ENCODE results near the gene CMIP. TPM values are rescaled to one million over a fixed set of nuclear protein-coding genes. Genes with fewer than 3 reads are reported as not detected.

The CMIP gene
- total RNA-seq, 2 experiments from 2014 or later, result 57.1 to 58.3 TPM

- ChIA-PET CTCF (interaction anchor here (1.3 to 1.9 kb wide), 2 partner anchors 9 to 64 kb away, joined by 4 to 7 read pairs; no protein-coding TSS in a partner anchor), POLR2A (interaction anchor here (1.3 kb wide), 1 partner anchor 25 kb away, joined by 3 read pairs; no protein-coding TSS in a partner anchor)
- H3K27ac Mint-ChIP-seq, result peak overlapping the region; percentile 95
- H3K4me3 Mint-ChIP-seq, result peak overlapping the region; percentile 58
- no peaks in the 10 kb centered on the region for H3K9me3 Mint-ChIP-seq
- DNase-seq, result no peak
- H3K36me3 Mint-ChIP-seq (ENCODE audit: low read depth), result no peaks in the 10 kb centered on the region
- no peaks in the 10 kb centered on the region for H3K27me3 Mint-ChIP-seq
- H3K4me1 Mint-ChIP-seq, result peaks cover 53% of the 10 kb centered on the region
These were observed 188.6 kb downstream of the CMIP start for GRCh38 chr16:81633147-81633619.

GRCh38 chr16:81633680-81634379, 189.2 kb downstream of the CMIP start:
- Mint-ChIP-seq H3K4me3 (no peak overlapping the region), H3K4me1 (peaks cover 53% of the 10 kb centered on the region), H3K27ac (peak overlapping the region; percentile 95), H3K36me3 (ENCODE audit: low read depth) (no peaks in the 10 kb centered on the region), H3K9me3 (no peaks in the 10 kb centered on the region), H3K27me3 (no peaks in the 10 kb centered on the region)
- ChIA-PET CTCF (interaction anchor here (1.3 to 1.9 kb wide), 2 partner anchors 9 to 63 kb away, joined by 4 to 7 read pairs; no protein-coding TSS in a partner anchor), POLR2A (no interaction called here)
- no peak for DNase-seq

GRCh38 chr16:81634380-81635062, 189.9 kb downstream of the CMIP start:
- ChIA-PET CTCF (interaction anchor here (1.9 kb wide), 1 partner anchor 63 kb away, joined by 7 read pairs; no protein-coding TSS in a partner anchor), POLR2A (no interaction called here)
- peak overlapping the region; percentile 95 for H3K27ac Mint-ChIP-seq
- no peak for DNase-seq
- no peak overlapping the region for H3K4me3 Mint-ChIP-seq
- H3K9me3 Mint-ChIP-seq, result no peaks in the 10 kb centered on the region
- no peaks in the 10 kb centered on the region for H3K27me3 Mint-ChIP-seq
- peaks cover 49% of the 10 kb centered on the region for H3K4me1 Mint-ChIP-seq
- no peaks in the 10 kb centered on the region for H3K36me3 Mint-ChIP-seq (ENCODE audit: low read depth)

- H3K9me3 Mint-ChIP-seq, result no peaks in the 10 kb centered on the region
- DNase-seq, result no peak
- CTCF ChIA-PET, result interaction anchor here (1.9 kb wide), 1 partner anchor 62 kb away, joined by 7 read pairs; no protein-coding TSS in a partner anchor
- H3K27ac Mint-ChIP-seq, result no peak overlapping the region
- no peaks in the 10 kb centered on the region for H3K27me3 Mint-ChIP-seq
- POLR2A ChIA-PET, result no interaction called here
- no peak overlapping the region for H3K4me3 Mint-ChIP-seq
- peaks cover 46% of the 10 kb centered on the region for H3K4me1 Mint-ChIP-seq
- no peaks in the 10 kb centered on the region for H3K36me3 Mint-ChIP-seq (ENCODE audit: low read depth)
These were observed 190.7 kb downstream of the CMIP start for GRCh38 chr16:81635063-81635937.

- ChIA-PET POLR2A (no interaction called here), CTCF (interaction anchor here (0.7 kb wide), 1 partner anchor 79 kb away, joined by 4 read pairs; no protein-coding TSS in a partner anchor)
- H3K36me3 Mint-ChIP-seq (ENCODE audit: low read depth), result no peaks in the 10 kb centered on the region
These were observed 191.8 kb downstream of the CMIP start for GRCh38 chr16:81636298-81636993.

GRCh38 chr16:81637336-81638235, 193.0 kb downstream of the CMIP start:
- DNase-seq, result no peak
- CTCF ChIA-PET, result no interaction called here
- Mint-ChIP-seq H3K9me3 (no peaks in the 10 kb centered on the region), H3K36me3 (ENCODE audit: low read depth) (no peaks in the 10 kb centered on the region), H3K4me3 (no peak overlapping the region), H3K4me1 (peaks cover 28% of the 10 kb centered on the region), H3K27ac (no peak overlapping the region), H3K27me3 (no peaks in the 10 kb centered on the region)
- POLR2A ChIA-PET, result no interaction called here

More at GRCh38 chr16:81636298-81636993, 191.8 kb downstream of the CMIP start:
- peaks cover 40% of the 10 kb centered on the region for H3K4me1 Mint-ChIP-seq
- H3K4me3 Mint-ChIP-seq, result no peak overlapping the region
- H3K27ac Mint-ChIP-seq, result no peak overlapping the region
- no peaks in the 10 kb centered on the region for H3K27me3 Mint-ChIP-seq
- H3K9me3 Mint-ChIP-seq, result no peaks in the 10 kb centered on the region
- DNase-seq, result no peak

GRCh38 chr16:81638286-81638945, 193.8 kb downstream of the CMIP start:
- POLR2A ChIA-PET, result no interaction called here
- peaks cover 20% of the 10 kb centered on the region for H3K4me1 Mint-ChIP-seq
- CTCF ChIA-PET, result no interaction called here
- no peak for DNase-seq
- H3K27ac Mint-ChIP-seq, result no peak overlapping the region
- no peaks in the 10 kb centered on the region for H3K27me3 Mint-ChIP-seq
- no peaks in the 10 kb centered on the region for H3K9me3 Mint-ChIP-seq
- H3K4me3 Mint-ChIP-seq, result no peak overlapping the region
- no peaks in the 10 kb centered on the region for H3K36me3 Mint-ChIP-seq (ENCODE audit: low read depth)

- CTCF ChIA-PET, result no interaction called here
- Mint-ChIP-seq H3K27ac (no peak overlapping the region), H3K27me3 (no peaks in the 10 kb centered on the region), H3K9me3 (no peaks in the 10 kb centered on the region), H3K4me1 (peaks cover 11% of the 10 kb centered on the region), H3K4me3 (no peak overlapping the region), H3K36me3 (ENCODE audit: low read depth) (no peaks in the 10 kb centered on the region)
- no peak for DNase-seq
- POLR2A ChIA-PET, result no interaction called here
These were observed 194.7 kb downstream of the CMIP start for GRCh38 chr16:81639348-81639747.

GRCh38 chr16:81639931-81640680, 195.5 kb downstream of the CMIP start:
- H3K9me3 Mint-ChIP-seq, result no peaks in the 10 kb centered on the region
- no peaks in the 10 kb centered on the region for H3K36me3 Mint-ChIP-seq (ENCODE audit: low read depth)
- peaks cover 6% of the 10 kb centered on the region for H3K4me1 Mint-ChIP-seq
- H3K27ac Mint-ChIP-seq, result no peak overlapping the region
- CTCF ChIA-PET, result interaction anchor here (0.6 kb wide), 1 partner anchor 18 kb away, joined by 4 read pairs; no protein-coding TSS in a partner anchor
- no peaks in the 10 kb centered on the region for H3K27me3 Mint-ChIP-seq
- no peak for DNase-seq
- H3K4me3 Mint-ChIP-seq, result no peak overlapping the region
- POLR2A ChIA-PET, result no interaction called here

GRCh38 chr16:81640681-81641070, 196.1 kb downstream of the CMIP start:
- POLR2A ChIA-PET, result no interaction called here
- no peaks in the 10 kb centered on the region for H3K27me3 Mint-ChIP-seq
- H3K36me3 Mint-ChIP-seq (ENCODE audit: low read depth), result no peaks in the 10 kb centered on the region
- no peak overlapping the region for H3K4me3 Mint-ChIP-seq
- no peak for DNase-seq
- no peak overlapping the region for H3K27ac Mint-ChIP-seq
- CTCF ChIA-PET, result interaction anchor here (0.6 kb wide), 1 partner anchor 19 kb away, joined by 4 read pairs; no protein-coding TSS in a partner anchor
- H3K4me1 Mint-ChIP-seq, result peaks cover 6% of the 10 kb centered on the region
- H3K9me3 Mint-ChIP-seq, result no peaks in the 10 kb centered on the region
